ENCODE measurements around the gene CDH1.

The CDH1 gene

GRCh38 chr16:68737046-68737729 is at the start of gene CDH1:
TSS of gene CDH1 (plus strand) at chr16:68737292. CDS start at chr16:68737416, 124 bp downstream.
- H3K9me3 ChIP-seq (ENCODE audit: control insufficient read depth, low read length), result no peaks in the 10 kb centered on the region
- peak within 1 kb of the TSS; percentile 97 for H3K9ac ChIP-seq (ENCODE audit: low read length)
- H3K36me3 ChIP-seq (ENCODE audit: control insufficient read depth, insufficient read depth, low read length), result no peaks in the 10 kb centered on the region
- peaks cover 14% of the 10 kb centered on the region for H3K27me3 ChIP-seq (ENCODE audit: control insufficient read depth, insufficient read depth, low read length)
- H3K4me3 ChIP-seq (ENCODE audit: low read length), result peak within 1 kb of the TSS; percentile 63
- H3K4me1 ChIP-seq (ENCODE audit: control insufficient read depth, insufficient read depth, low read length), result peaks cover 36% of the 10 kb centered on the region

GRCh38 chr16:68689921-68690320 is 47.2 kb upstream of the CDH1 start:
- Histone ChIP-seq H3K4me3 (ENCODE audit: low read length) (no peak overlapping the region), H3K4me1 (ENCODE audit: control insufficient read depth, insufficient read depth, low read length) (no peaks in the 10 kb centered on the region), H3K27me3 (ENCODE audit: control insufficient read depth, insufficient read depth, low read length) (no peaks in the 10 kb centered on the region), H3K9me3 (ENCODE audit: control insufficient read depth, low read length) (no peaks in the 10 kb centered on the region), H3K36me3 (ENCODE audit: control insufficient read depth, insufficient read depth, low read length) (no peaks in the 10 kb centered on the region), H3K9ac (ENCODE audit: low read length) (no peak overlapping the region)

- H3K27me3 ChIP-seq (ENCODE audit: control insufficient read depth, insufficient read depth, low read length), result no peaks in the 10 kb centered on the region
- no peak overlapping the region for H3K9ac ChIP-seq (ENCODE audit: low read length)
- H3K4me1 ChIP-seq (ENCODE audit: control insufficient read depth, insufficient read depth, low read length), result no peaks in the 10 kb centered on the region
- no peaks in the 10 kb centered on the region for H3K9me3 ChIP-seq (ENCODE audit: control insufficient read depth, low read length)
- no peaks in the 10 kb centered on the region for H3K36me3 ChIP-seq (ENCODE audit: control insufficient read depth, insufficient read depth, low read length)
- no peak overlapping the region for H3K4me3 ChIP-seq (ENCODE audit: low read length)
Observed at GRCh38 chr16:68695575-68695974, 41.5 kb upstream of the CDH1 start.

GRCh38 chr16:68696514-68696913 is 40.6 kb upstream of the CDH1 start:
- Histone ChIP-seq H3K4me3 (ENCODE audit: low read length) (no peak overlapping the region), H3K4me1 (ENCODE audit: control insufficient read depth, insufficient read depth, low read length) (no peaks in the 10 kb centered on the region), H3K9ac (ENCODE audit: low read length) (no peak overlapping the region), H3K27me3 (ENCODE audit: control insufficient read depth, insufficient read depth, low read length) (no peaks in the 10 kb centered on the region), H3K36me3 (ENCODE audit: control insufficient read depth, insufficient read depth, low read length) (no peaks in the 10 kb centered on the region), H3K9me3 (ENCODE audit: control insufficient read depth, low read length) (no peaks in the 10 kb centered on the region)

GRCh38 chr16:68698091-68698490 is 39.0 kb upstream of the CDH1 start:
- H3K4me1 ChIP-seq (ENCODE audit: control insufficient read depth, insufficient read depth, low read length), result no peaks in the 10 kb centered on the region
- H3K4me3 ChIP-seq (ENCODE audit: low read length), result no peak overlapping the region
- no peaks in the 10 kb centered on the region for H3K36me3 ChIP-seq (ENCODE audit: control insufficient read depth, insufficient read depth, low read length)
- no peak overlapping the region for H3K9ac ChIP-seq (ENCODE audit: low read length)
- no peaks in the 10 kb centered on the region for H3K9me3 ChIP-seq (ENCODE audit: control insufficient read depth, low read length)
- no peaks in the 10 kb centered on the region for H3K27me3 ChIP-seq (ENCODE audit: control insufficient read depth, insufficient read depth, low read length)

- Histone ChIP-seq H3K27me3 (ENCODE audit: control insufficient read depth, insufficient read depth, low read length) (no peaks in the 10 kb centered on the region), H3K9ac (ENCODE audit: low read length) (no peak overlapping the region), H3K4me1 (ENCODE audit: control insufficient read depth, insufficient read depth, low read length) (peaks cover 5% of the 10 kb centered on the region), H3K9me3 (ENCODE audit: control insufficient read depth, low read length) (no peaks in the 10 kb centered on the region), H3K36me3 (ENCODE audit: control insufficient read depth, insufficient read depth, low read length) (no peaks in the 10 kb centered on the region), H3K4me3 (ENCODE audit: low read length) (no peak overlapping the region)
Observed at GRCh38 chr16:68700120-68700519, 37.0 kb upstream of the CDH1 start.

- Histone ChIP-seq H3K36me3 (ENCODE audit: control insufficient read depth, insufficient read depth, low read length) (no peaks in the 10 kb centered on the region), H3K9me3 (ENCODE audit: control insufficient read depth, low read length) (no peaks in the 10 kb centered on the region), H3K9ac (ENCODE audit: low read length) (no peak overlapping the region), H3K4me1 (ENCODE audit: control insufficient read depth, insufficient read depth, low read length) (peaks cover 5% of the 10 kb centered on the region), H3K4me3 (ENCODE audit: low read length) (no peak overlapping the region), H3K27me3 (ENCODE audit: control insufficient read depth, insufficient read depth, low read length) (no peaks in the 10 kb centered on the region)
Observed at GRCh38 chr16:68700831-68701230, 36.3 kb upstream of the CDH1 start.

- Histone ChIP-seq H3K9ac (ENCODE audit: low read length) (no peak overlapping the region), H3K9me3 (ENCODE audit: control insufficient read depth, low read length) (no peaks in the 10 kb centered on the region), H3K4me3 (ENCODE audit: low read length) (no peak overlapping the region), H3K36me3 (ENCODE audit: control insufficient read depth, insufficient read depth, low read length) (no peaks in the 10 kb centered on the region), H3K4me1 (ENCODE audit: control insufficient read depth, insufficient read depth, low read length) (peaks cover 22% of the 10 kb centered on the region), H3K27me3 (ENCODE audit: control insufficient read depth, insufficient read depth, low read length) (no peaks in the 10 kb centered on the region)
Observed at GRCh38 chr16:68704232-68704867, 32.7 kb upstream of the CDH1 start.

GRCh38 chr16:68707340-68708152 is 29.5 kb upstream of the CDH1 start:
- no peaks in the 10 kb centered on the region for H3K36me3 ChIP-seq (ENCODE audit: control insufficient read depth, insufficient read depth, low read length)
- no peak overlapping the region for H3K4me3 ChIP-seq (ENCODE audit: low read length)
- peaks cover 5% of the 10 kb centered on the region for H3K27me3 ChIP-seq (ENCODE audit: control insufficient read depth, insufficient read depth, low read length)
- peaks cover 22% of the 10 kb centered on the region for H3K4me1 ChIP-seq (ENCODE audit: control insufficient read depth, insufficient read depth, low read length)
- H3K9me3 ChIP-seq (ENCODE audit: control insufficient read depth, low read length), result no peaks in the 10 kb centered on the region
- H3K9ac ChIP-seq (ENCODE audit: low read length), result no peak overlapping the region

- H3K4me1 ChIP-seq (ENCODE audit: control insufficient read depth, insufficient read depth, low read length), result peaks cover 18% of the 10 kb centered on the region
- no peak overlapping the region for H3K4me3 ChIP-seq (ENCODE audit: low read length)
- no peaks in the 10 kb centered on the region for H3K36me3 ChIP-seq (ENCODE audit: control insufficient read depth, insufficient read depth, low read length)
- peaks cover 5% of the 10 kb centered on the region for H3K27me3 ChIP-seq (ENCODE audit: control insufficient read depth, insufficient read depth, low read length)
- H3K9ac ChIP-seq (ENCODE audit: low read length), result no peak overlapping the region
- no peaks in the 10 kb centered on the region for H3K9me3 ChIP-seq (ENCODE audit: control insufficient read depth, low read length)
Observed at GRCh38 chr16:68710211-68710610, 26.9 kb upstream of the CDH1 start.

- no peak overlapping the region for H3K4me3 ChIP-seq (ENCODE audit: low read length)
- no peaks in the 10 kb centered on the region for H3K36me3 ChIP-seq (ENCODE audit: control insufficient read depth, insufficient read depth, low read length)
- H3K4me1 ChIP-seq (ENCODE audit: control insufficient read depth, insufficient read depth, low read length), result peaks cover 17% of the 10 kb centered on the region
- H3K9ac ChIP-seq (ENCODE audit: low read length), result no peak overlapping the region
- peaks cover 5% of the 10 kb centered on the region for H3K27me3 ChIP-seq (ENCODE audit: control insufficient read depth, insufficient read depth, low read length)
- no peaks in the 10 kb centered on the region for H3K9me3 ChIP-seq (ENCODE audit: control insufficient read depth, low read length)
Observed at GRCh38 chr16:68711421-68712139, 25.5 kb upstream of the CDH1 start.

Measured in mucosa of stomach (tissue), 1 donor.